Vagina (tissue), 2 donors: ENCODE data around the gene DCLRE1A. TPM values are rescaled to one million over a fixed set of nuclear protein-coding genes. Genes with fewer than 3 reads are reported as not detected.

Experiments
- DNase-seq, 2 donors: peaks; one replicate each; pipeline ENCODE4 v3.0.0-alpha.2; 2017; ENCODE audit errors: extremely low spot score in 2 of 2
- H3K27ac ChIP-seq: fragments of 200-600 bp; sonication (generic); one replicate; pipeline ENCODE4 v1.5.1; 2019
- H3K27me3 ChIP-seq: fragments of 200-600 bp; sonication (generic); one replicate; pipeline ENCODE4 v1.5.1; 2019
- H3K36me3 ChIP-seq, 2 donors: fragments of 200-600 bp; sonication (generic); one replicate each; pipeline ENCODE4 v1.5.1; 2017 to 2019
- H3K4me1 ChIP-seq: fragments of 200-600 bp; sonication (generic); one replicate; pipeline ENCODE4 v1.5.1; 2019
- H3K4me3 ChIP-seq, 2 donors: fragments of 200-600 bp; sonication (generic); 1 replicate in 1 of 2; 2 replicates in 1 of 2; pipeline ENCODE4 v1.5.1; 2016 to 2019
- H3K9me3 ChIP-seq: fragments of 200-600 bp; sonication (generic); one replicate; pipeline ENCODE4 v1.5.1; 2019
- POLR2A ChIP-seq, 2 donors: fragments of 450-650 bp; IDR thresholded peaks; one replicate each; pipeline ENCODE4 v1.6.1; 2017; ENCODE audit warnings: antibody characterized with exemption in 2 of 2, mild to moderate bottlenecking in 2 of 2, moderate library complexity in 2 of 2
- POLR2AphosphoS5 ChIP-seq, 2 donors: sonication (generic); formaldehyde crosslinking; IDR thresholded peaks; one replicate each; pipeline ENCODE4 v1.9.0; 2017; ENCODE audit warnings: antibody characterized with exemption in 2 of 2, mild to moderate bottlenecking in 2 of 2, low read depth in 1 of 2; ENCODE audit not compliant: insufficient read depth in 1 of 2
- intact Hi-C: fragments of 100-400 bp; cut with DNase I; formaldehyde crosslinking; loops from one replicate; pipeline ENCODE4 v1.15.1; 2023
- total RNA-seq: library from RNA; depleted of rRNA; stranded (reverse); fragments of >200 nt; gene quantifications from one replicate; pipeline ENCODE4 v1.2.3, GENCODE V29; 2016
- TF ChIP-seq, protein P1 (sequence below), 3 experiments: fragments of 450-650 bp in 2 of 3; fragments of 200-600 bp in 1 of 3; sonication (generic) in 1 of 3; IDR thresholded peaks; one replicate each; pipeline ENCODE4 v1.5.1; 2017 to 2019; ENCODE audit warnings: antibody characterized with exemption in 3 of 3, mild to moderate bottlenecking in 2 of 3, moderate library complexity in 2 of 3

Gene DCLRE1A
- total RNA-seq, 1 donor from 2014 or later: 3.9 TPM

GRCh38 chr10:113893570-113893969 is 39.7 kb upstream of the DCLRE1A start:
- intact Hi-C loops: no loop called here
- H3K27ac ChIP-seq: no peak overlapping the region
- TF ChIP-seq, protein P1, sequence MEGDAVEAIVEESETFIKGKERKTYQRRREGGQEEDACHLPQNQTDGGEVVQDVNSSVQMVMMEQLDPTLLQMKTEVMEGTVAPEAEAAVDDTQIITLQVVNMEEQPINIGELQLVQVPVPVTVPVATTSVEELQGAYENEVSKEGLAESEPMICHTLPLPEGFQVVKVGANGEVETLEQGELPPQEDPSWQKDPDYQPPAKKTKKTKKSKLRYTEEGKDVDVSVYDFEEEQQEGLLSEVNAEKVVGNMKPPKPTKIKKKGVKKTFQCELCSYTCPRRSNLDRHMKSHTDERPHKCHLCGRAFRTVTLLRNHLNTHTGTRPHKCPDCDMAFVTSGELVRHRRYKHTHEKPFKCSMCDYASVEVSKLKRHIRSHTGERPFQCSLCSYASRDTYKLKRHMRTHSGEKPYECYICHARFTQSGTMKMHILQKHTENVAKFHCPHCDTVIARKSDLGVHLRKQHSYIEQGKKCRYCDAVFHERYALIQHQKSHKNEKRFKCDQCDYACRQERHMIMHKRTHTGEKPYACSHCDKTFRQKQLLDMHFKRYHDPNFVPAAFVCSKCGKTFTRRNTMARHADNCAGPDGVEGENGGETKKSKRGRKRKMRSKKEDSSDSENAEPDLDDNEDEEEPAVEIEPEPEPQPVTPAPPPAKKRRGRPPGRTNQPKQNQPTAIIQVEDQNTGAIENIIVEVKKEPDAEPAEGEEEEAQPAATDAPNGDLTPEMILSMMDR (IDR thresholded peaks at IDR 0.05): no peak
- TF ChIP-seq POLR2A (IDR thresholded peaks at IDR 0.05) (no peak), POLR2AphosphoS5 (IDR thresholded peaks at IDR 0.05; ENCODE audit: insufficient read depth in 1 of 2, low read depth in 1 of 2) (no peak)
- no peaks in the 10 kb centered on the region for H3K4me1 ChIP-seq
- DNase-seq: no peak
- H3K9me3 ChIP-seq: no peaks in the 10 kb centered on the region
- peaks cover 0 to 6% of the 10 kb centered on the region in 2 donors for H3K36me3 ChIP-seq
- H3K27me3 ChIP-seq: no peaks in the 10 kb centered on the region
- H3K4me3 ChIP-seq: no peak overlapping the region

DNA sequence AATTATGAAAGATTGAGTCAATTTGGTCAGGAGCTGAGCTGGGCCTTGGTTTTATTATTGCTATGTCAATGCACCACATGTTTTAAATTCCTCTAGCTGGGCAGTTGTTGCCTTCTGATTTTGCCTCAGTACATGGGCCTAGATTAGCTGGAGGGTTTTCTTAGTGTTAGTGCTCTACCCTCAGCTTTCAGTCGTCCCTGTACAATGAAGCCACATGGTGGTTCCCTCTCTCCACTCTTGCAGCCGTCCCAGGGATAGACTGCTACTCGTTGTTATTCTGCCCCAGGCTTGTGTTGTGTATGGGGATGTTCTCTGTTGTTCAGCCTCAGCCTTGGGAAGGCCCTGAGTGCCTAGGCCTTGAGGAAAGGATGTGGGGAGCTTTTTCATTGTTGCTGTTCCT is 37.6 kb upstream of the DCLRE1A start:
- Histone ChIP-seq H3K9me3 (no peaks in the 10 kb centered on the region), H3K4me1 (no peaks in the 10 kb centered on the region), H3K27me3 (no peaks in the 10 kb centered on the region), H3K27ac (no peak overlapping the region), H3K4me3 (no peak overlapping the region), H3K36me3 (no peaks in the 10 kb centered on the region)
- TF ChIP-seq, protein P1 (IDR thresholded peaks at IDR 0.05): no peak
- no peak for TF ChIP-seq POLR2A (IDR thresholded peaks at IDR 0.05)
- no peak for TF ChIP-seq POLR2AphosphoS5 (IDR thresholded peaks at IDR 0.05; ENCODE audit: insufficient read depth in 1 of 2, low read depth in 1 of 2)
- intact Hi-C loops: no loop called here
- no peak for DNase-seq

DNA sequence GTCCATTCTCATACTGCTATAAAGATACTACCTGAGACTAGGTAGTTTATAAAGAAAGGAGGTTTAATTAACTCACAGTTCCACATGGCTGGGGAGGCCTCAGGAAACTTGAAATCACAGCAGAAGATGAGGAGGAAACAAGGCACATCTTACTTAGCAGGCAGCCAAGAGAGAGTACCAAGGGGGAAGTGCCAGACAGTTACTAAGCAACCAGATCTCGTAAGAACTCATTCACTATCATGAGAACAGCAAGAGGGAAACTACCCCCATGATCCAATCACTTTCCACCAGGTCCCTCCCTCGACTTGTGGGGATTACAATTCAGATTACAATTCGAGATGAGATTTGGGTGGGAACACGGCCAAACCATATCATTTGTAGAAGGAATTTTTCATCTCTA is 36.9 kb upstream of the DCLRE1A start:
- H3K27ac ChIP-seq: no peak overlapping the region
- intact Hi-C loops: no loop called here

DNA sequence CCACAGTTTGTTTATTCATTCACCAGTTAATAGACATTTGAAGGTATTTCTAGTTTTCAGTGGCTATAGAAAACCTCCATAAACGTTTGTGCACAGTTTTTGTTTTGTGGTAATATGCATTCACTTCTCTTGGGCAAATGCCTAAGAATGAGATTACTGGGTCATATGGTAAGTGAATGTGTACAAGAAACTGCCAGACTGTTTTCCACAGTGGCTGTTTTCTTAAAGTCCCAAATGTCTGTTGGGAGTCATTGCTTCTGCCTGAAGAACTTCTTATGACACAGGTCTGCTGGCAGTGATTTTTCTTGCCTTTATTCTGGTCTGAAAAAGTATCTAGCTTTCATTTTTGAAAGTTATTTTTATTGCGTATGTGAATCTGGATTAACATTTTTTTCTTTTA is 36.0 kb upstream of the DCLRE1A start:
- H3K4me3 ChIP-seq: no peak overlapping the region
- H3K9me3 ChIP-seq: no peaks in the 10 kb centered on the region
- H3K27ac ChIP-seq: no peak overlapping the region
- no peak for DNase-seq
- H3K4me1 ChIP-seq: no peaks in the 10 kb centered on the region
- intact Hi-C loops: no loop called here
- TF ChIP-seq, protein P1 (IDR thresholded peaks at IDR 0.05): no peak
- TF ChIP-seq POLR2A (IDR thresholded peaks at IDR 0.05): no peak
- no peak for TF ChIP-seq POLR2AphosphoS5 (IDR thresholded peaks at IDR 0.05; ENCODE audit: insufficient read depth in 1 of 2, low read depth in 1 of 2)
- no peaks in the 10 kb centered on the region for H3K27me3 ChIP-seq
- H3K36me3 ChIP-seq: peaks cover 0 to 15% of the 10 kb centered on the region in 2 donors

More for the DNA sequence above, 36.9 kb upstream of the DCLRE1A start:
- TF ChIP-seq, protein P1 (IDR thresholded peaks at IDR 0.05): no peak
- TF ChIP-seq POLR2AphosphoS5 (IDR thresholded peaks at IDR 0.05; ENCODE audit: insufficient read depth in 1 of 2, low read depth in 1 of 2): no peak
- TF ChIP-seq POLR2A (IDR thresholded peaks at IDR 0.05): no peak
- DNase-seq: no peak
- H3K9me3 ChIP-seq: no peaks in the 10 kb centered on the region
- no peak overlapping the region for H3K4me3 ChIP-seq
- peaks cover 0 to 6% of the 10 kb centered on the region in 2 donors for H3K36me3 ChIP-seq
- no peaks in the 10 kb centered on the region for H3K27me3 ChIP-seq
- no peaks in the 10 kb centered on the region for H3K4me1 ChIP-seq

- H3K4me3 ChIP-seq: no peak overlapping the region
- TF ChIP-seq POLR2A (IDR thresholded peaks at IDR 0.05) (no peak), POLR2AphosphoS5 (IDR thresholded peaks at IDR 0.05; ENCODE audit: insufficient read depth in 1 of 2, low read depth in 1 of 2) (no peak)
- TF ChIP-seq, protein P1 (IDR thresholded peaks at IDR 0.05): no peak
- intact Hi-C loops: no loop called here
- peaks cover 0 to 22% of the 10 kb centered on the region in 2 donors for H3K36me3 ChIP-seq
- H3K9me3 ChIP-seq: no peaks in the 10 kb centered on the region
- no peaks in the 10 kb centered on the region for H3K4me1 ChIP-seq
- no peak for DNase-seq
- H3K27ac ChIP-seq: no peak overlapping the region
- H3K27me3 ChIP-seq: no peaks in the 10 kb centered on the region
Measured at GRCh38 chr10:113882240-113882639, 28.4 kb upstream of the DCLRE1A start.
